HepG2 (cell line): ENCODE data around the gene TRPV2. TPM values are rescaled to one million over a fixed set of nuclear protein-coding genes. Genes with fewer than 3 reads are reported as not detected.

Experiments
- HDAC6 ChIP-seq: fragments of 200-600 bp; sonication (generic); IDR thresholded peaks from 2 replicates; pipeline ENCODE4 v1.7.0; 2017; ENCODE audit warnings: mild to moderate bottlenecking, antibody characterized with exemption, low read length, low read depth
- IRX3 ChIP-seq: sonication (generic); formaldehyde crosslinking; IDR thresholded peaks from 2 replicates; pipeline ENCODE4 v1.8.1; 2023; ENCODE audit warnings: mild to moderate bottlenecking, low read depth, missing genetic modification reagents, borderline replicate concordance
- MEIS1 ChIP-seq: sonication (generic); formaldehyde crosslinking; IDR thresholded peaks from 2 replicates; pipeline ENCODE4 v1.9.0; 2021; ENCODE audit warnings: mild to moderate bottlenecking, missing genetic modification reagents, moderate library complexity, borderline replicate concordance
- MLLT10 ChIP-seq: sonication (generic); formaldehyde crosslinking; IDR thresholded peaks from 2 replicates; pipeline ENCODE4 v1.4.0; 2020; ENCODE audit warnings: missing genetic modification reagents
- MTA3 ChIP-seq: sonication (generic); formaldehyde crosslinking; IDR thresholded peaks from 2 replicates; pipeline ENCODE4 v1.4.0; 2020; ENCODE audit warnings: missing genetic modification reagents
- MXI1 ChIP-seq: IDR thresholded peaks from 3 replicates; pipeline ENCODE4 v1.6.1; 2012; ENCODE audit warnings: low read depth, low read length, inconsistent platforms, borderline replicate concordance
- NONO ChIP-seq, 2 experiments: fragments of 450-650 bp in 1 of 2; sonication (generic) in 1 of 2; formaldehyde crosslinking in 1 of 2; IDR thresholded peaks in 1 of 2; conservative IDR thresholded peaks in 1 of 2; 2 replicates each; pipeline versions ENCODE4 v1.6.1 to v1.8.0; 2017 to 2022; ENCODE audit warnings: mild to moderate bottlenecking in 1 of 2, missing genetic modification reagents in 1 of 2, moderate library complexity in 1 of 2
- PITX1 ChIP-seq: sonication (generic); formaldehyde crosslinking; IDR thresholded peaks from 2 replicates; pipeline ENCODE4 v1.5.1; 2020; ENCODE audit warnings: mild to moderate bottlenecking, missing genetic modification reagents
- RORA ChIP-seq: sonication (generic); formaldehyde crosslinking; IDR thresholded peaks from 2 replicates; pipeline ENCODE4 v1.5.0; 2020; ENCODE audit warnings: mild to moderate bottlenecking, missing genetic modification reagents, moderate library complexity
- TBL1XR1 ChIP-seq: fragments of 150-350 bp; IDR thresholded peaks from 2 replicates; pipeline ENCODE4 v1.6.1; 2014; ENCODE audit warnings: borderline replicate concordance, low read length; ENCODE audit not compliant: partially characterized antibody
- TBX3 ChIP-seq: fragments of 450-650 bp; IDR thresholded peaks from 2 replicates; pipeline ENCODE4 v1.6.1; 2017; ENCODE audit warnings: antibody characterized with exemption, mild to moderate bottlenecking, inconsistent platforms, borderline replicate concordance
- ZNF101 ChIP-seq: sonication (generic); formaldehyde crosslinking; IDR thresholded peaks from 2 replicates; pipeline ENCODE4 v1.4.0; 2020; ENCODE audit warnings: mild to moderate bottlenecking, low read depth, missing genetic modification reagents, borderline replicate concordance
- ZNF205 ChIP-seq: IDR thresholded peaks from 2 replicates; pipeline ENCODE4 v1.6.1; 2018; ENCODE audit warnings: missing biosample characterization, missing genetic modification reagents
- ZNF644 ChIP-seq: IDR thresholded peaks from 2 replicates; pipeline ENCODE4 v1.6.1; 2016; ENCODE audit warnings: low read depth
- ZNF713 ChIP-seq: sonication (generic); formaldehyde crosslinking; IDR thresholded peaks from 2 replicates; pipeline ENCODE4 v1.4.0; 2020; ENCODE audit warnings: mild to moderate bottlenecking, missing genetic modification reagents
- ZNF772 ChIP-seq: sonication (generic); formaldehyde crosslinking; IDR thresholded peaks from 2 replicates; pipeline ENCODE4 v1.5.0; 2020; ENCODE audit warnings: mild to moderate bottlenecking, missing genetic modification reagents
- ZNF776 ChIP-seq: sonication (generic); formaldehyde crosslinking; IDR thresholded peaks from 2 replicates; pipeline ENCODE4 v1.4.0; 2020; ENCODE audit warnings: mild to moderate bottlenecking, missing genetic modification reagents
- polyA plus RNA-seq, 8 experiments: library from polyadenylated mRNA; depleted of rRNA in 3 of 8; stranded (reverse) in 7 of 8; unstranded in 1 of 8; fragments of >200 nt; fragmentation: Illumina TruSeq in 4 of 8; extraction: Trizol in 4 of 8; gene quantifications; 2 replicates each; pipeline versions ENCODE4 v1.2.1 to v1.2.3, GENCODE V29; 2011 to 2016; ENCODE audit warnings: low read depth in 4 of 8, missing spikeins in 1 of 8, mixed read lengths in 1 of 8; ENCODE audit not compliant: insufficient read depth in 1 of 8
- total RNA-seq, 5 experiments: library from RNA; depleted of rRNA; stranded (reverse); fragments of >200 nt; fragmentation: Illumina TruSeq; extraction: Trizol; gene quantifications; 2 replicates each; pipeline ENCODE4 v1.2.3, GENCODE V29; 2016; ENCODE audit warnings: low read depth in 1 of 5
- TF ChIP-seq, protein P1 (sequence below): sonication (generic); formaldehyde crosslinking; conservative IDR thresholded peaks from 2 replicates; pipeline ENCODE4 v1.5.0; 2020; ENCODE audit warnings: missing genetic modification reagents
- TF ChIP-seq, protein P2 (sequence below), 2 experiments: fragments of 450-650 bp in 1 of 2; sonication (generic) in 1 of 2; formaldehyde crosslinking; IDR thresholded peaks; 2 replicates each; pipeline versions ENCODE4 v1.5.0 to v1.8.0; 2020 to 2022; ENCODE audit warnings: mild to moderate bottlenecking in 1 of 2, missing genetic modification reagents in 1 of 2
- TF ChIP-seq, protein P3 (sequence below): sonication (generic); formaldehyde crosslinking; IDR thresholded peaks from 2 replicates; pipeline ENCODE4 v1.8.0; 2022; ENCODE audit warnings: mild to moderate bottlenecking, missing genetic modification reagents, moderate library complexity
- TF ChIP-seq, protein P4 (sequence below): fragments of 450-650 bp; IDR thresholded peaks from 2 replicates; pipeline ENCODE4 v1.6.1; 2017

TRPV2 gene
- total and polyA plus RNA-seq, 2 of the 13 experiments (the other 11 are each of a cell fraction or from before 2014, with no cell fraction given): 13.6 to 21.3 TPM

DNA sequence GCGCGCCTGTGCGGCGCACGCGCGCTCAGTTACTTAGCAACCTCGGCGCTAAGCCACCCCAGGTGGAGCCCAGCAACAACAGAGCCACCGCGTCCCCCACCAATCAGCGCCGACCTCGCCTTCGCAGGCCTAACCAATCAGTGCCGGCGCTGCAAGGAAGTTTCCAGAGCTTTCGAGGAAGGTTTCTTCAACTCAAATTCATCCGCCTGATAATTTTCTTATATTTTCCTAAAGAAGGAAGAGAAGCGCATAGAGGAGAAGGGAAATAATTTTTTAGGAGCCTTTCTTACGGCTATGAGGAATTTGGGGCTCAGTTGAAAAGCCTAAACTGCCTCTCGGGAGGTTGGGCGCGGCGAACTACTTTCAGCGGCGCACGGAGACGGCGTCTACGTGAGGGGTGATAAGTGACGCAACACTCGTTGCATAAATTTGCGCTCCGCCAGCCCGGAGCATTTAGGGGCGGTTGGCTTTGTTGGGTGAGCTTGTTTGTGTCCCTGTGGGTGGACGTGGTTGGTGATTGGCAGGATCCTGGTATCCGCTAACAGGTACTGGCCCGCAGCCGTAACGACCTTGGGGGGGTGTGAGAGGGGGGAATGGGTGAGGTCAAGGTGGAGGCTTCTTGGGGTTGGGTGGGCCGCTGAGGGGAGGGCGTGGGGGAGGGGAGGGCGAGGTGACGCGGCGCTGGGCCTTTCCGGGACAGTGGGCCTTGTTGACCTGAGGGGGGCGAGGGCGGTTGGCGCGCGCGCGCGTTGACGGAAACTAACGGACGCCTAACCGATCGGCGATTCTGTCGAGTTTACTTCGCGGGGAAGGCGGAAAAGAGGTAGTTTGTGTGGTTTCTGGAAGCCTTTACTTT lies 34.5 kb upstream of the TRPV2 start, which contains the start of gene UBB (continued):
- TF ChIP-seq, protein P1, sequence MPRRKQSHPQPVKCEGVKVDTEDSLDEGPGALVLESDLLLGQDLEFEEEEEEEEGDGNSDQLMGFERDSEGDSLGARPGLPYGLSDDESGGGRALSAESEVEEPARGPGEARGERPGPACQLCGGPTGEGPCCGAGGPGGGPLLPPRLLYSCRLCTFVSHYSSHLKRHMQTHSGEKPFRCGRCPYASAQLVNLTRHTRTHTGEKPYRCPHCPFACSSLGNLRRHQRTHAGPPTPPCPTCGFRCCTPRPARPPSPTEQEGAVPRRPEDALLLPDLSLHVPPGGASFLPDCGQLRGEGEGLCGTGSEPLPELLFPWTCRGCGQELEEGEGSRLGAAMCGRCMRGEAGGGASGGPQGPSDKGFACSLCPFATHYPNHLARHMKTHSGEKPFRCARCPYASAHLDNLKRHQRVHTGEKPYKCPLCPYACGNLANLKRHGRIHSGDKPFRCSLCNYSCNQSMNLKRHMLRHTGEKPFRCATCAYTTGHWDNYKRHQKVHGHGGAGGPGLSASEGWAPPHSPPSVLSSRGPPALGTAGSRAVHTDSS: no peak
- TF ChIP-seq ZNF772 (CRISPR knock-in tag): peak; percentile 26; the same call in 1 of the 2 replicates
- TF ChIP-seq RORA (CRISPR knock-in tag): no peak
- no peak for TF ChIP-seq ZNF713 (CRISPR knock-in tag)
- TF ChIP-seq MTA3 (CRISPR knock-in tag): no peak
- TF ChIP-seq ZNF101: no peak
- TF ChIP-seq, protein P2, sequence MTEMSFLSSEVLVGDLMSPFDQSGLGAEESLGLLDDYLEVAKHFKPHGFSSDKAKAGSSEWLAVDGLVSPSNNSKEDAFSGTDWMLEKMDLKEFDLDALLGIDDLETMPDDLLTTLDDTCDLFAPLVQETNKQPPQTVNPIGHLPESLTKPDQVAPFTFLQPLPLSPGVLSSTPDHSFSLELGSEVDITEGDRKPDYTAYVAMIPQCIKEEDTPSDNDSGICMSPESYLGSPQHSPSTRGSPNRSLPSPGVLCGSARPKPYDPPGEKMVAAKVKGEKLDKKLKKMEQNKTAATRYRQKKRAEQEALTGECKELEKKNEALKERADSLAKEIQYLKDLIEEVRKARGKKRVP (CRISPR knock-in tag; IDR thresholded peaks at IDR 0.05): peak; percentile 18 to 94; a peak in 3 of 4 replicates
- TF ChIP-seq TBL1XR1: peak; percentile 85
- TF ChIP-seq MEIS1 (CRISPR knock-in tag): peak; percentile 74; the same call in 1 of the 2 replicates
- TF ChIP-seq, protein P3, sequence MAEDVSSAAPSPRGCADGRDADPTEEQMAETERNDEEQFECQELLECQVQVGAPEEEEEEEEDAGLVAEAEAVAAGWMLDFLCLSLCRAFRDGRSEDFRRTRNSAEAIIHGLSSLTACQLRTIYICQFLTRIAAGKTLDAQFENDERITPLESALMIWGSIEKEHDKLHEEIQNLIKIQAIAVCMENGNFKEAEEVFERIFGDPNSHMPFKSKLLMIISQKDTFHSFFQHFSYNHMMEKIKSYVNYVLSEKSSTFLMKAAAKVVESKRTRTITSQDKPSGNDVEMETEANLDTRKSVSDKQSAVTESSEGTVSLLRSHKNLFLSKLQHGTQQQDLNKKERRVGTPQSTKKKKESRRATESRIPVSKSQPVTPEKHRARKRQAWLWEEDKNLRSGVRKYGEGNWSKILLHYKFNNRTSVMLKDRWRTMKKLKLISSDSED (CRISPR knock-in tag): no peak
- TF ChIP-seq ZNF644 (CRISPR knock-in tag): peak; percentile 33; the same call in 1 of the 2 replicates
- TF ChIP-seq ZNF776 (CRISPR knock-in tag): no peak
- TF ChIP-seq MLLT10 (CRISPR knock-in tag): no peak
- no peak for TF ChIP-seq IRX3 (CRISPR knock-in tag)
- peak; percentile 54; the same call in 1 of the 3 replicates for TF ChIP-seq MXI1
- TF ChIP-seq HDAC6: no peak
- peak; percentile 83 for TF ChIP-seq TBX3
- no peak for TF ChIP-seq NONO (IDR thresholded peaks at IDR 0.05)
- peak; percentile 85 for TF ChIP-seq NONO (CRISPR knock-in tag; conservative IDR thresholded peaks at IDR 0.05)
- no peak; the same call in 1 of the 2 replicates for TF ChIP-seq ZNF205
- TF ChIP-seq, protein P4, sequence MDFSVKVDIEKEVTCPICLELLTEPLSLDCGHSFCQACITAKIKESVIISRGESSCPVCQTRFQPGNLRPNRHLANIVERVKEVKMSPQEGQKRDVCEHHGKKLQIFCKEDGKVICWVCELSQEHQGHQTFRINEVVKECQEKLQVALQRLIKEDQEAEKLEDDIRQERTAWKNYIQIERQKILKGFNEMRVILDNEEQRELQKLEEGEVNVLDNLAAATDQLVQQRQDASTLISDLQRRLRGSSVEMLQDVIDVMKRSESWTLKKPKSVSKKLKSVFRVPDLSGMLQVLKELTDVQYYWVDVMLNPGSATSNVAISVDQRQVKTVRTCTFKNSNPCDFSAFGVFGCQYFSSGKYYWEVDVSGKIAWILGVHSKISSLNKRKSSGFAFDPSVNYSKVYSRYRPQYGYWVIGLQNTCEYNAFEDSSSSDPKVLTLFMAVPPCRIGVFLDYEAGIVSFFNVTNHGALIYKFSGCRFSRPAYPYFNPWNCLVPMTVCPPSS: no peak
- no peak for TF ChIP-seq PITX1 (CRISPR knock-in tag)
